Measurements from ENCODE around the gene TULP4.
"Not testable (repeated sequence)": the region's sequence is repeated elsewhere in the genome, so short reads cannot be mapped to it uniquely, and the experiment has no call there.

Gene TULP4

DNA sequence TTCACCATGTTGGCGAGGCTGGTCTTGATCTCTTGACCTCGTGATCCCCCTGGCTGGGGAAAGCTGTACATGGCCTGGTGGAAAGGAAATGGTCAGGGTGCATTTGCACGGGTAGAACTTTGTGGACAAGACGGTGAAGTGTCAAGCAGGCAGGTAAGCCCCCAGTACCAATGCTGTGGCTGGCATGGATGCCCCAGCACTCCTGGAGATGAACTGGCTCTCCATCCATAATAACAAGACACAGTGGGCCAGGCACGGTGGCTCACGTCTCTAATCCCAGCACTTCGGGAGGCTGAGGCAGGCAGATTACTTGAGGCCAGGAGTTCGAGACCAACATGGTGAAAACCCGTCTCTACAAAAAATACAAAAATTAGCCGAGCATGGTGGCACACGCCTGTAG lies 210.4 kb downstream of the TULP4 start:
- Histone ChIP-seq H3K4ac (ENCODE audit: low read depth in 1 of 2, low read length in 2 of 2) (no peak overlapping the region), H2BK12ac (ENCODE audit: low read length in 2 of 2) (no peak overlapping the region), H4K8ac (ENCODE audit: low read length) (no peak overlapping the region), H2BK5ac (ENCODE audit: low read depth, low read length, poor library complexity, severe bottlenecking) (no peak overlapping the region), H3K23ac (ENCODE audit: low read length in 2 of 2) (no peak overlapping the region), H2AFZ (ENCODE audit: low read depth, low read length) (no peak overlapping the region), H3K27me3 (ENCODE audit: control insufficient read depth in 1 of 2, insufficient read depth in 1 of 2, low read length in 2 of 2) (peaks cover 3 to 17% of the 10 kb centered on the region in 2 experiments), H3K9ac (ENCODE audit: low read length) (no peak overlapping the region), H3K4me1 (ENCODE audit: control insufficient read depth, insufficient read depth, low read depth, low read length) (peaks cover under 1% of the 10 kb centered on the region), H3K9me3 (ENCODE audit: control insufficient read depth, low read length) (peaks cover 11% of the 10 kb centered on the region), H3K79me1 (replicated peaks; ENCODE audit: low read length, poor library complexity, severe bottlenecking) (no peaks in the 10 kb centered on the region), H3K14ac (ENCODE audit: low read length in 2 of 2) (no peak overlapping the region), H3K18ac (ENCODE audit: low read depth in 1 of 2, low read length in 2 of 2) (no peak overlapping the region), H2BK120ac (ENCODE audit: low read depth, low read length) (no peak overlapping the region), H3K27ac (ENCODE audit: low read length, poor library complexity, severe bottlenecking) (no peak overlapping the region), H2AK5ac (ENCODE audit: low read length, severe bottlenecking) (no peak overlapping the region), H3K36me3 (ENCODE audit: control insufficient read depth in 1 of 2, insufficient read depth in 2 of 2, low read depth in 1 of 2, low read length in 2 of 2) (no peaks in the 10 kb centered on the region), H3K4me2 (ENCODE audit: low read length, poor library complexity, severe bottlenecking) (no peak overlapping the region), H2BK15ac (ENCODE audit: low read depth, poor library complexity, severe bottlenecking) (no peak overlapping the region), H3K4me3 (ENCODE audit: insufficient read depth in 1 of 2, low read depth in 1 of 2, low read length in 2 of 2) (no peak overlapping the region), H4K91ac (ENCODE audit: low read length) (no peak overlapping the region)
- 93% methylated on average over 11 of the region's 11 CpGs for WGBS
- DNase-seq = no peak

- Histone ChIP-seq H3K9me3 (ENCODE audit: control insufficient read depth, low read length) (peaks cover 19% of the 10 kb centered on the region), H2BK120ac (ENCODE audit: low read depth, low read length) (no peak overlapping the region), H3K27me3 (ENCODE audit: control insufficient read depth in 1 of 2, insufficient read depth in 1 of 2, low read length in 2 of 2) (peaks cover 3 to 17% of the 10 kb centered on the region in 2 experiments), H3K4me1 (ENCODE audit: control insufficient read depth, insufficient read depth, low read depth, low read length) (no peaks in the 10 kb centered on the region), H3K4ac (ENCODE audit: low read depth in 1 of 2, low read length in 2 of 2) (no peak overlapping the region), H3K18ac (ENCODE audit: low read depth in 1 of 2, low read length in 2 of 2) (no peak overlapping the region), H2BK12ac (ENCODE audit: low read length in 2 of 2) (no peak overlapping the region), H2BK5ac (ENCODE audit: low read depth, low read length, poor library complexity, severe bottlenecking) (no peak overlapping the region), H2BK15ac (ENCODE audit: low read depth, poor library complexity, severe bottlenecking) (no peak overlapping the region), H3K14ac (ENCODE audit: low read length in 2 of 2) (no peak overlapping the region), H4K8ac (ENCODE audit: low read length) (no peak overlapping the region), H2AFZ (ENCODE audit: low read depth, low read length) (no peak overlapping the region), H3K27ac (ENCODE audit: low read length, poor library complexity, severe bottlenecking) (no peak overlapping the region), H2AK5ac (ENCODE audit: low read length, severe bottlenecking) (no peak overlapping the region), H3K79me1 (replicated peaks; ENCODE audit: low read length, poor library complexity, severe bottlenecking) (no peaks in the 10 kb centered on the region), H3K4me3 (ENCODE audit: insufficient read depth in 1 of 2, low read depth in 1 of 2, low read length in 2 of 2) (no peak overlapping the region), H3K23ac (ENCODE audit: low read length in 2 of 2) (no peak overlapping the region), H3K9ac (ENCODE audit: low read length) (no peak overlapping the region), H3K36me3 (ENCODE audit: control insufficient read depth in 1 of 2, insufficient read depth in 2 of 2, low read depth in 1 of 2, low read length in 2 of 2) (no peaks in the 10 kb centered on the region), H3K4me2 (ENCODE audit: low read length, poor library complexity, severe bottlenecking) (no peak overlapping the region), H4K91ac (ENCODE audit: low read length) (no peak overlapping the region)
- WGBS = 92% methylated on average over 15 of the region's 15 CpGs
- no peak for DNase-seq
Measured at GRCh38 chr6:158524311-158524710, 212.0 kb downstream of the TULP4 start.

GRCh38 chr6:158527858-158528257 lies 215.6 kb downstream of the TULP4 start:
- not testable (repeated sequence) for H3K9ac ChIP-seq (ENCODE audit: low read length); H3K18ac ChIP-seq (ENCODE audit: low read depth in 1 of 2, low read length in 2 of 2); H3K23ac ChIP-seq (ENCODE audit: low read length in 2 of 2); H4K8ac ChIP-seq (ENCODE audit: low read length); H2BK12ac ChIP-seq (ENCODE audit: low read length in 2 of 2); H3K79me1 ChIP-seq (replicated peaks; ENCODE audit: low read length, poor library complexity, severe bottlenecking); H3K36me3 ChIP-seq (ENCODE audit: control insufficient read depth in 1 of 2, insufficient read depth in 2 of 2, low read depth in 1 of 2, low read length in 2 of 2); H2AFZ ChIP-seq (ENCODE audit: low read depth, low read length); H3K14ac ChIP-seq (ENCODE audit: low read length in 2 of 2); H2BK120ac ChIP-seq (ENCODE audit: low read depth, low read length); H2BK5ac ChIP-seq (ENCODE audit: low read depth, low read length, poor library complexity, severe bottlenecking); H3K4me1 ChIP-seq (ENCODE audit: control insufficient read depth, insufficient read depth, low read depth, low read length); H2BK15ac ChIP-seq (ENCODE audit: low read depth, poor library complexity, severe bottlenecking); H3K4me3 ChIP-seq (ENCODE audit: insufficient read depth in 1 of 2, low read depth in 1 of 2, low read length in 2 of 2); H2AK5ac ChIP-seq (ENCODE audit: low read length, severe bottlenecking); H3K27ac ChIP-seq (ENCODE audit: low read length, poor library complexity, severe bottlenecking); H3K4ac ChIP-seq (ENCODE audit: low read depth in 1 of 2, low read length in 2 of 2); H4K91ac ChIP-seq (ENCODE audit: low read length); DNase-seq; H3K4me2 ChIP-seq (ENCODE audit: low read length, poor library complexity, severe bottlenecking)
- peaks cover 9 to 17% of the 10 kb centered on the region in 2 experiments for H3K27me3 ChIP-seq (ENCODE audit: control insufficient read depth in 1 of 2, insufficient read depth in 1 of 2, low read length in 2 of 2)
- H3K9me3 ChIP-seq (ENCODE audit: control insufficient read depth, low read length) = peaks cover 22% of the 10 kb centered on the region
- WGBS = 75% methylated on average over 1 of the region's 1 CpG

GRCh38 chr6:158528826-158529225 lies 216.6 kb downstream of the TULP4 start:
- no peaks in the 10 kb centered on the region for H3K79me1 ChIP-seq (replicated peaks; ENCODE audit: low read length, poor library complexity, severe bottlenecking)
- H2BK5ac ChIP-seq (ENCODE audit: low read depth, low read length, poor library complexity, severe bottlenecking) = no peak overlapping the region
- H3K18ac ChIP-seq (ENCODE audit: low read depth in 1 of 2, low read length in 2 of 2) = no peak overlapping the region
- peaks cover 22% of the 10 kb centered on the region for H3K9me3 ChIP-seq (ENCODE audit: control insufficient read depth, low read length)
- no peak for DNase-seq
- no peak overlapping the region for H4K8ac ChIP-seq (ENCODE audit: low read length)
- no peak overlapping the region for H4K91ac ChIP-seq (ENCODE audit: low read length)
- peaks cover 9 to 18% of the 10 kb centered on the region in 2 experiments for H3K27me3 ChIP-seq (ENCODE audit: control insufficient read depth in 1 of 2, insufficient read depth in 1 of 2, low read length in 2 of 2)
- no peak overlapping the region for H3K4me3 ChIP-seq (ENCODE audit: insufficient read depth in 1 of 2, low read depth in 1 of 2, low read length in 2 of 2)
- H2BK12ac ChIP-seq (ENCODE audit: low read length in 2 of 2) = no peak overlapping the region
- no peak overlapping the region for H3K23ac ChIP-seq (ENCODE audit: low read length in 2 of 2)
- no peak overlapping the region for H3K27ac ChIP-seq (ENCODE audit: low read length, poor library complexity, severe bottlenecking)
- 88% methylated on average over 5 of the region's 6 CpGs for WGBS
- H3K36me3 ChIP-seq (ENCODE audit: control insufficient read depth in 1 of 2, insufficient read depth in 2 of 2, low read depth in 1 of 2, low read length in 2 of 2) = no peaks in the 10 kb centered on the region
- no peak overlapping the region for H2BK120ac ChIP-seq (ENCODE audit: low read depth, low read length)
- H3K4ac ChIP-seq (ENCODE audit: low read depth in 1 of 2, low read length in 2 of 2) = no peak overlapping the region
- H2AFZ ChIP-seq (ENCODE audit: low read depth, low read length) = no peak overlapping the region
- H3K9ac ChIP-seq (ENCODE audit: low read length) = no peak overlapping the region
- H2AK5ac ChIP-seq (ENCODE audit: low read length, severe bottlenecking) = no peak overlapping the region
- H2BK15ac ChIP-seq (ENCODE audit: low read depth, poor library complexity, severe bottlenecking) = no peak overlapping the region
- H3K4me1 ChIP-seq (ENCODE audit: control insufficient read depth, insufficient read depth, low read depth, low read length) = no peaks in the 10 kb centered on the region
- no peak overlapping the region for H3K14ac ChIP-seq (ENCODE audit: low read length in 2 of 2)
- H3K4me2 ChIP-seq (ENCODE audit: low read length, poor library complexity, severe bottlenecking) = no peak overlapping the region
